Measurements from ENCODE around the gene ANKRD28. TPM values are rescaled to one million over a fixed set of nuclear protein-coding genes. Genes with fewer than 3 reads are reported as not detected.

Gene ANKRD28
- total RNA-seq, 4 donors from 2014 or later: 20.0 to 86.8 (median 37.6) TPM

DNA sequence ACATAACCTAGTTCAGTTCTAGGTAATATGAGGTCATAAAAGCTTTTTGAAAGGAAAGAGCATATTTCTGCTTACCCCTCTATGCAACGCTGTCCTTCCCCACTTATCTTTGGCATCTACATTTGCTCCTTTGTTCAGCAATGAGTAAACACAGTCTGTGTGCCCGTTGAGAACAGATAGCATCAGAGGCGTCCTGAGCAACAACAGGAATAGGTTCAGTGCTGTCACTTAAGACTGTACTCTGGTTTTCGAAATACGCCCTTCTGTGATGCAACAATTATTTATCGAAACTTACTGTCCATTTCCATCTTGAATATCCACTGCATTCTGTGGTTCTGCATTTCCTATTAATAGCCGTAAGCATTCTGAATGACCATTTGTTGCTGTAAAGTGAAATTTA, 111.9 kb downstream of the ANKRD28 start:
- Histone ChIP-seq H3K9me3 (no peaks in the 10 kb centered on the region), H3K27me3 (no peaks in the 10 kb centered on the region), H3K27ac (no peak overlapping the region), H3K4me1 (no peaks in the 10 kb centered on the region), H3K36me3 (no peaks in the 10 kb centered on the region), H3K4me3 (no peak overlapping the region)
- TF ChIP-seq POLR2A (IDR thresholded peaks at IDR 0.05): no peak
- TF ChIP-seq, protein P1, sequence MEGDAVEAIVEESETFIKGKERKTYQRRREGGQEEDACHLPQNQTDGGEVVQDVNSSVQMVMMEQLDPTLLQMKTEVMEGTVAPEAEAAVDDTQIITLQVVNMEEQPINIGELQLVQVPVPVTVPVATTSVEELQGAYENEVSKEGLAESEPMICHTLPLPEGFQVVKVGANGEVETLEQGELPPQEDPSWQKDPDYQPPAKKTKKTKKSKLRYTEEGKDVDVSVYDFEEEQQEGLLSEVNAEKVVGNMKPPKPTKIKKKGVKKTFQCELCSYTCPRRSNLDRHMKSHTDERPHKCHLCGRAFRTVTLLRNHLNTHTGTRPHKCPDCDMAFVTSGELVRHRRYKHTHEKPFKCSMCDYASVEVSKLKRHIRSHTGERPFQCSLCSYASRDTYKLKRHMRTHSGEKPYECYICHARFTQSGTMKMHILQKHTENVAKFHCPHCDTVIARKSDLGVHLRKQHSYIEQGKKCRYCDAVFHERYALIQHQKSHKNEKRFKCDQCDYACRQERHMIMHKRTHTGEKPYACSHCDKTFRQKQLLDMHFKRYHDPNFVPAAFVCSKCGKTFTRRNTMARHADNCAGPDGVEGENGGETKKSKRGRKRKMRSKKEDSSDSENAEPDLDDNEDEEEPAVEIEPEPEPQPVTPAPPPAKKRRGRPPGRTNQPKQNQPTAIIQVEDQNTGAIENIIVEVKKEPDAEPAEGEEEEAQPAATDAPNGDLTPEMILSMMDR (IDR thresholded peaks at IDR 0.05): no peak
- no peak for DNase-seq
- intact Hi-C loops (cut with DNase I; ENCODE audit: low total_unique reads): no loop called here

- H3K4me3 ChIP-seq: no peak overlapping the region
- TF ChIP-seq, protein P1 (IDR thresholded peaks at IDR 0.05): no peak
- no peak for TF ChIP-seq POLR2A (IDR thresholded peaks at IDR 0.05)
- no peaks in the 10 kb centered on the region for H3K36me3 ChIP-seq
- H3K27me3 ChIP-seq: no peaks in the 10 kb centered on the region
- intact Hi-C loops (cut with DNase I; ENCODE audit: low total_unique reads): no loop called here
- H3K4me1 ChIP-seq: no peaks in the 10 kb centered on the region
- no peaks in the 10 kb centered on the region for H3K9me3 ChIP-seq
- peak overlapping the region; percentile 7 to 53 for H3K27ac ChIP-seq
- DNase-seq: no peak
These were observed 114.5 kb downstream of the ANKRD28 start for GRCh38 chr3:15683253-15683652.

DNA sequence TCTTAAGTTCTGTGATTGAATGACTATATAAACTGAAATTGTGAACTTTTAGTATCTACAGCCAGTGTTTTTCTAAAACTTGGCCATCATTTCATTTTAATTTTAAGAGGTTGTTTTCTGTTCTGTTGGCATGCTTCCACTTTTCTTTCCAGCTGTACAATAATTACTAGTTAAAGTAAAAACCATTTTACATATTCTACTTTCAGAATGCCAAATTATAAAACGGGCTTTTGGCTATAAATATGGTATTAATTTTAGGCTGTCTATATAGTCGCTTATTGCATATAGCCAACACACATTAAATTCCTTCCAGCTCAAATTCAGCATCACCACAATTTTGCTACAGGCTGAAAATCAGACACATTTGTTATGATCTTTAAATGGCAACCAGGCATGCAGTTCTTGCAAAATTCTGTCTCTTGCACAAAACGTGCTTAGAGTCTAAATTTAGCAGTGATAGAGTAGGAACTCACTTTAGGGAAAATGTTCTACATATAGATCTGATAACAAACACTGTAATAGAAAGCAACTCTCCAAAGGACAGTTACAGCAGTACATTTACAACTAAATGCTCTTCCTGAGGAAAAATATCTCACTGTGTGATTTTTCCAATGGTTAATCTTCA, 115.1 kb downstream of the ANKRD28 start:
- Histone ChIP-seq H3K4me3 (no peak overlapping the region), H3K4me1 (no peaks in the 10 kb centered on the region), H3K27ac (peak overlapping the region; percentile 7 to 53), H3K36me3 (no peaks in the 10 kb centered on the region), H3K9me3 (no peaks in the 10 kb centered on the region), H3K27me3 (no peaks in the 10 kb centered on the region)
- TF ChIP-seq, protein P1 (IDR thresholded peaks at IDR 0.05): no peak
- no peak for TF ChIP-seq POLR2A (IDR thresholded peaks at IDR 0.05)
- DNase-seq: no peak
- intact Hi-C loops (cut with DNase I; ENCODE audit: low total_unique reads): no loop called here

- no peaks in the 10 kb centered on the region for H3K27me3 ChIP-seq
- H3K27ac ChIP-seq: peak overlapping the region in 1 of 2 donors; percentile 53
- H3K4me3 ChIP-seq: no peak overlapping the region
- no peak for DNase-seq
- H3K36me3 ChIP-seq: no peaks in the 10 kb centered on the region
- intact Hi-C loops (cut with DNase I; ENCODE audit: low total_unique reads): no loop called here
- TF ChIP-seq, protein P1 (IDR thresholded peaks at IDR 0.05): no peak
- no peak for TF ChIP-seq POLR2A (IDR thresholded peaks at IDR 0.05)
- H3K4me1 ChIP-seq: no peaks in the 10 kb centered on the region
- H3K9me3 ChIP-seq: no peaks in the 10 kb centered on the region
These were observed 116.1 kb downstream of the ANKRD28 start for GRCh38 chr3:15681668-15682067.

DNA sequence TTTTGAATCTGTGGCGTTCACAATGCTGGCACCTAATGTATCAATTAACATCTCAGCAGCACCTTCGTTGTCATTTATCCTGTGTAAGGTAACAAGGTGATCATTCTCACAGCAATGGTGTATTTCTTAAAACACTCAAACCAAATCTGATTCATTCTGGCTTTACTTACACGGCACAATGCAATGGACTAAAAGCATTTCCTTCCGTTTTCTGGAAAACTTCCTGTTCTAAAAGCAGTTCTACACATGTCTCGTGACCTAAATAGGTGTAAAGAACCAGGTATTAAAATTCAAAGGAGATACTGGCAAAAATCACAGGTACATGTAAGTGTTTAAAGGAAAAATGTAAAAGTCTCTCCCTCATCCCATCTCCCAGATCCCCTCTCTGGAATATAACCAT, 118.5 kb downstream of the ANKRD28 start:
- intact Hi-C loops (cut with DNase I; ENCODE audit: low total_unique reads): no loop called here
- DNase-seq: no peak
- H3K36me3 ChIP-seq: no peaks in the 10 kb centered on the region

More for the DNA sequence above, 118.5 kb downstream of the ANKRD28 start:
- Histone ChIP-seq H3K4me1 (no peaks in the 10 kb centered on the region), H3K27ac (no peak overlapping the region), H3K4me3 (no peak overlapping the region), H3K27me3 (no peaks in the 10 kb centered on the region), H3K9me3 (no peaks in the 10 kb centered on the region)
- TF ChIP-seq, protein P1 (IDR thresholded peaks at IDR 0.05): no peak
- no peak for TF ChIP-seq POLR2A (IDR thresholded peaks at IDR 0.05)

All from uterus (tissue), 4 donors.